HFF-Myc (cell line): ENCODE data around the gene ZNF554.

ENCODE experiments used
- DNase-seq: peaks from one replicate; pipeline ENCODE4 v3.0.0-alpha.2; 2011; ENCODE audit warnings: low read depth; ENCODE audit errors: extremely low read depth
- H3K4me3 ChIP-seq: replicated peaks from 2 replicates; pipeline ENCODE4 v1.5.1; 2011; ENCODE audit warnings: low read depth, mild to moderate bottlenecking, control low read depth, low read length
- TF ChIP-seq, protein P1 (sequence below): IDR thresholded peaks from 2 replicates; pipeline ENCODE4 v1.5.1; 2012; ENCODE audit warnings: mild to moderate bottlenecking, low read depth, low read length, control low read depth; ENCODE audit errors: missing control alignments

ZNF554 gene

DNA sequence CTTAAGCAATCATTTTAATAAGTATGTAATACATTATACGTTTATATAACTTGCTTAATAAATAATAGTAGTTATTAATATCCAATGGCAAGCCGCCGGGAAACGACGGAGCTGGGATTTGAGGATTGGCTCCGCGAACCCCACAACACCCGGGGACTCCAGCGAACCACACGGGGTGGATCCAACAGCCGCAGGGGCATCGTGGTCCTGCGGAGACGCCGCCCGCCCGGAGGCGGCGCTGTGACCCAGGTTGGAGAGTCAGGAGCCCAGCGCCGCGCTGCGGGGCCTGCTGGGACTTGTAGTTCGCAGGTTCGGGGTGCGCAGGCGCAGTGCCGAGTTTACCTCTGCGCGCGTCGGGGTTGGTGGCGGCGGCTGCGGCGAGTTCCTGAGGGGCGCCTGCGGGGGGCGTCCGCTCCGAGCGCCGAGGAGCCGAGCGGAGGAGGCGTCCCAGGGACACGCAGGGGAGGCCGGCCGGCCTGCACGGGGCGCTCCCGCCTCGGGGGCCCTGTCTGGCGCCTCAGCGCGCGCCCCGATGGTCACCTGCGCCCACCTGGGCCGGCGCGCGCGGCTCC is at the start of gene ZNF554:
Gene ZNF554 (plus strand): TSS at position 329 of the 572 bp plus-strand sequence. CDS start 204 bp downstream, at position 533.
- TF ChIP-seq, protein P1, sequence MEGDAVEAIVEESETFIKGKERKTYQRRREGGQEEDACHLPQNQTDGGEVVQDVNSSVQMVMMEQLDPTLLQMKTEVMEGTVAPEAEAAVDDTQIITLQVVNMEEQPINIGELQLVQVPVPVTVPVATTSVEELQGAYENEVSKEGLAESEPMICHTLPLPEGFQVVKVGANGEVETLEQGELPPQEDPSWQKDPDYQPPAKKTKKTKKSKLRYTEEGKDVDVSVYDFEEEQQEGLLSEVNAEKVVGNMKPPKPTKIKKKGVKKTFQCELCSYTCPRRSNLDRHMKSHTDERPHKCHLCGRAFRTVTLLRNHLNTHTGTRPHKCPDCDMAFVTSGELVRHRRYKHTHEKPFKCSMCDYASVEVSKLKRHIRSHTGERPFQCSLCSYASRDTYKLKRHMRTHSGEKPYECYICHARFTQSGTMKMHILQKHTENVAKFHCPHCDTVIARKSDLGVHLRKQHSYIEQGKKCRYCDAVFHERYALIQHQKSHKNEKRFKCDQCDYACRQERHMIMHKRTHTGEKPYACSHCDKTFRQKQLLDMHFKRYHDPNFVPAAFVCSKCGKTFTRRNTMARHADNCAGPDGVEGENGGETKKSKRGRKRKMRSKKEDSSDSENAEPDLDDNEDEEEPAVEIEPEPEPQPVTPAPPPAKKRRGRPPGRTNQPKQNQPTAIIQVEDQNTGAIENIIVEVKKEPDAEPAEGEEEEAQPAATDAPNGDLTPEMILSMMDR: peak; percentile 95
- peak; percentile 85 for DNase-seq
- peak within 1 kb of the TSS; percentile 72 for H3K4me3 ChIP-seq

DNA sequence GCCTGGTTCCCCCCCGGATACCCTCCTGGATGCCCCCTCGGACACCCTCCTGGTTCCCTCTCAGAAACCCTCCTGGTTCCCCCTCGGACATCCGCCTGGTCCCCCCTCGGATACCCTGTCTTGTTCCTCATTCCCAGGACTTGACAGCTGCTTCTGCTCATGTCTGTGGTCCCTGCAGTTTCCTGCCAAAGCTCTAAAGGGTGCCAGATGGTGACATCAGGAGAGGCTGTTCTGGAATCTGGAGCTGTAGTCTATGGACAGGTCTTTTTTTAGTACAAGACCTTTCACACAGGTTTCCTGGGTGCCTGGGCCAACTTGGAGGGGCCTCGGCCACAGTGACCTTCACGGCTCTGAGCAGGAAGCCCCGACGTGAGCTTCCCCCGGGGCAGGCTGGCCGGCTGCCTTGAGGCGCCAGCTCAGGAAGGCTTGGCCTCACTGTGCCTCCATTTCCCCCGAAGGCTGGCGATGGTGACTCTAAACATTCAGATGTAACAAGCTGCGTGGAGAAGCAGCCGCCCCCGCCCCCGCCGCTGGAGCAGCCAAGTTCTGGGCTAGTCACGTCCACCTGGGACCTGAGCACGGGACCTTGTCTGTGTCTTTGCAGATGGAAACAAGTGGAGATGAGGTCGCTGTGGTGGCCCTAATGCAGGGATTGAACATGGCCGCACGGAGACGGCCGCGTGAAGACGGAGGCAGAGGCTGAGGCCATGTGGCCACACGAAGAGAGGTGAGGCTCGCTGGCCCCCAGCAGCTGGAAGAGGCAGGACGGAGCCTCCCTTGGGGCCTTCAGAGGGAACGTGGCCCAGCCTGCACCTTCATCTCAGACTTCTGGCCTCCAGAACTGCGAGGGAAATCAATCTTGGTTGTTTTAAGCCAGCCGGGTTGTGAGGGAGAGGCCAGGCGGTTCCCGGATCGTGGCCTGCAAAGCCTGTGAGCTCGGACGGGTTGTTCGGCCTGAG is 49.3 kb upstream of the ZNF554 start:
- H3K4me3 ChIP-seq: no peak overlapping the region
- TF ChIP-seq, protein P1: no peak
- no peak for DNase-seq

DNA sequence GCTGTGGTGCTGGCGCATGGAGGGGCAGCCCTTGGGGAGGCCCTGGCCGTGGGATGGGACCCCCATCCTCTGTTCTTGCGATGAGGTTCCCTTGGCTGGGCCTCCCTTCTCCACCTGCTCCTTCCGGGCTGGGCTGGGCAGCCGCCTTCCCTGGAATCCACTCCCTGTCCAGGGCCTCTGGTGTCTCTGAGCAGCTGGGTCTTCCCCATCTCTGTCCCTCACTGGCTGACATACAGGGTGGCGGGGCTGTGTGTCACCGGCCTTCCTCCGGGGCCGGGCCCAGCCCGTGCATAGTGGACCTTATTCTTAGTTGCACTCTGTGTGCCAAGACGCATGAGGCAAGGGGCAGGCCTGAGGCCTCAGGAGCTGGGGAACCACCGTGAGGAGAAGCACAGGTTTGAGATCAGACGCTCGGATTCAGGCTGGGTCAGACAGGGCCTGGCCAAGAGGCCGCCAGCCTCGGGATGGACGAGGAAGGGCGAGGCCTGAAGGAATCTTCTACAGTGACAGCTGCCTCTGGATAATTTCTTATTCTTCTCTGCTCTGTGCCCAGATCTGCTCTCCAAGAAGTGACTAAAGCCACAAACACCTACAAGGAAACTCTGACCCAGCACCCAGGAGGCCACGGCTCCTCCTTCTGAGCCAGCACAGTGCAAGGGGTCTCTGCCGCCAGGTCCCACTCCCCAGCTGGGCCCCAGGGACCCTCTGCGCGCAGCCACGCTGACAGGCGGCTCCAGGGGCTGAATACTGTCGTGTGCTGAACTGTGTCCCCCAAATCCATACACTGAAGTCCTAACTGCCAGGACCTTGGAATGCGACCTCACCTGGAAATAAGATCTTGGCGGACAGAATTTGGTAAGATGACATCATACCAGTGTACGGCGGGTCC is 47.6 kb upstream of the ZNF554 start:
- TF ChIP-seq, protein P1: no peak
- DNase-seq: no peak

DNA sequence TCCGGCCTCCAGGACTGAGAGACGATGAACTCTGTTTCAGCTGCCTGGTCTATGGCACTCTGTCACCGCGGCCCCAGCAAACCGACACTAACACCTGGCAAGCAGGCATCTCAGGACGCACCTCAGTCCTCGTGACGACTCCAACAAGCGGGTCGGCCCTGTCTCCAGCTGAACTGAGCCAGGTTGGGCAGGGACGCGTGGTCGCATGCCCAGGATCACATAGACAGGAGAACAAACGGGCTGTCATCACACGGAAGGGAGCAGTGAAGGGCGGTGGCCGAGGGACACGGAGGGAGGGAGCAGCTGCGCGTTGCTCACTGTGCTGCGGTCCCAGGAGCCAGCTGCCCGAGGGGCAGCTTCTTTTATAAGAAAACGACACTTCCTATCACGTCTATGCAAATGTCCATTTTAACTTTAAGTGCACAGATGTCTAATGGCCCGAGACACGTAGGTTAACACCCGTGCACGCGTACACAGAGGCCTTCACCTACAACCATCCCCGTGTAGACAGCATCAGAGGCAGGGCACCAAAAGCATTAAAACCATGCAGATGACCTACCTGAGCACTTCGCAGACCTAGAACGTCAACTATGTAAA is 45.5 kb upstream of the ZNF554 start:
- TF ChIP-seq, protein P1: no peak
- DNase-seq: no peak
- H3K4me3 ChIP-seq: no peak overlapping the region

More for the DNA sequence above, 47.6 kb upstream of the ZNF554 start:
- no peak overlapping the region for H3K4me3 ChIP-seq

DNA sequence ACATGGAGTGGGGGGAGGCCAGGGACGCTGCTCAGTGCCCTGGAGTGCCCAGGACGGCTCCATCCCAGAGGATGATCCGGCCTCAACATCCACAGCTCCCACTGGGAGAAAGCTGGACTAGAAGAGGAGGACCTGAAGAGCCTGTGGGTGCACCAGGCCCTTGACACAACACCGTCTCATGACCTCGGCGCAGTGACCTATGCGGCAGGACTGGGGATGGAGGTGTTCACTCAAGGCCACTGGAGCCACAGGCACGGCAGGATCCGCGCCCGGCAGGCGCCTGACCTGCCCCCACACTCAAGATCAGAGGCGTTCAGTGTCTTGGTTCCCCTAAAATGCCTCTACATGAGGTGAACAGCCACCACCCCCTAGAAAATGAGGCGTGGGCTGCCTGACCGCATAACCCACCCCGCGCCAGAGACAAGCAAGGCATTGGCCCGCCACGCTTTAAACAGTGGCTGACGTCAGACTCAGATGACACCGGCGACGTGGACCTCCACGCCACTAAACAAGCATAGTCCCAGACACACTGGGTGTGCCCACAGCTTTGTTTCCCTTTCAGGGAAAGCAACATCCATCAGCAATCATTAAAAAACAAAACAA is 44.6 kb upstream of the ZNF554 start:
- TF ChIP-seq, protein P1: no peak
- DNase-seq: no peak
- no peak overlapping the region for H3K4me3 ChIP-seq
